Left lobe of liver (tissue), 2 donors: Measurements from ENCODE around the gene HHATL. TPM values are rescaled to one million over a fixed set of nuclear protein-coding genes. Genes with fewer than 3 reads are reported as not detected.

Experiments used
- ATAC-seq: fragments of 200-7000 bp; cut with Tn5 transposase; one replicate; pipeline ENCODE4 v1.9.1; 2020; ENCODE audit warnings: mild to moderate bottlenecking, moderate library complexity
- DNase-seq: peaks from one replicate; pipeline ENCODE4 v3.0.0-alpha.2; 2020; ENCODE audit warnings: low spot score
- total RNA-seq: library from RNA; stranded (reverse); gene quantifications from one replicate; pipeline ENCODE4 v1.2.1, GENCODE V29; 2021
- donor health status: DM: no; HTN: no; CAD: no; lungs with moderate emphysema.
- donor health status: DM: no; HTN: yes; CAD: no.

Gene HHATL
- total RNA-seq, 1 donor from 2014 or later = 0.40 TPM

DNA sequence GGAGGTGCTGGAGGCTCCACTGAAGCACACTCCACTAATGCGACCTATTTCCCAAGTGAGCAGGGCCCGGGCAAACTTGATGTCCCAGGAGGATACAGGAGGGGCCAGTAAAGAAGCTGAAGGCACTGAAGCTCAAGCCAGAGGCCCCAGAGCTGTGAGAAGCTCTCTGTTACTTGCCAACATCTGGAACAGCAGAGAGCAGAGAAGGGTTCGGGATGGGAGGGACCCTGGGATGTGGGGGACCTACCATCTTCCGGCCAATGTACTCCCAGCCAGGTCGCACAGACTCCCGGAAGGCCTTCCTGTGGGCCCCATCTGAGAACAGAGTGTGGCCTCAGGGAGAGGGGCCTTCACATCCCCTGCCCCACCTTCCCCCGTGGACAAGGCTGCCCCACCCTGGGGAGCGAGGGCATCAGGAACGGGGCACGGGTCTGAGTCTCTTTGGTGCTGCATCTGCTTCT lies 3.1 kb downstream of the HHATL start:
- no peak for ATAC-seq
- DNase-seq = peak; percentile 35

DNA sequence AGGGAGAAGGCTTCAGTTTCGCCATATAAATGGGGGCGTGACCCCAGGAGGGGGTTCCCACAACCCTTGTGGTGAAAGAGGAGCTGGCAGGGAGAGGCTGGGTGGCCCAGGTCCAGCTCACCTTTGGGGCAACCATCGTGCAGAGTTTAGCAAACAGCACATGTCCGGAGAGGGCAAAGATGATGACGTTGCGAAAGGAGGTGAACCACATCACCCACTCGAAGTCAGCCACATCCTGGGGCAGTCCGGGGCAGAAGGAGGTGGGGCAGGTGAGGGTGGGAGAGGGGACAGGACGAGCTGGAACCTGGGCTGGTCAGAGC lies 3.7 kb downstream of the HHATL start:
- ATAC-seq = peak; percentile 57
- DNase-seq = peak; percentile 61

DNA sequence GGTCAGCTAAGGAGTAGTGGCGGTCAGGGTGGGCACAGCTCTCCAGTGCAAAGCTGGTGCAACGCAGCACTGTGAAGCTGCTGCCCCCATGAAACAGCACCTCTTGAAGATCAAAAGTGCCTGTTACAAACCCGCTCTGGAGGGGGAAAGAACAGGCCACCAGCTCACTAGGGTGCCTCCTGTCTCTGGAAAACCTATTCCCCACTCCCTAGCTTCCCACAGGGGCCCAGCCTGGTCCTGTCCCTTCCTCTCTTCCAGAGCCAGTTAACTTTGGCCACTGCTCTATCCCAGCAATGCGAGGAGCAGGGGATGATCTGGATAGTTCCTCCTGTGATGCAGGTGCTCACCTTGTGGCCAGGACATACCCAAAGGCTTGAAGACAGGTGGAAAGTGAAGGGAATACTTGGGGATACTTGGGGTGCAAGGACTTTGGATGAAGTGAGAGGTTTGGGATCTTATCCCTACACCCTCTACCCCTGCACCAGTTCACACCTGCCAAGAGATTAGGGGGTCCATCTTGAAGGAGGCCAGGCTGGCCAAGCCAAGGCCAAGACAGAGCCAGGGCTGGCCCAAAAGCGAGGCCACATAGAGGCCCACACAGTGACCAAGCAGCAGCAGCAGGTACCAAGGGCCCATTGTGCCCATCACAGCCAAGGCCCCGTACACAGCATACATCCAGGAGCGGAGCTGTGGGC lies 4.2 kb downstream of the HHATL start:
- ATAC-seq (no peak), DNase-seq (peak; percentile 19)

DNA sequence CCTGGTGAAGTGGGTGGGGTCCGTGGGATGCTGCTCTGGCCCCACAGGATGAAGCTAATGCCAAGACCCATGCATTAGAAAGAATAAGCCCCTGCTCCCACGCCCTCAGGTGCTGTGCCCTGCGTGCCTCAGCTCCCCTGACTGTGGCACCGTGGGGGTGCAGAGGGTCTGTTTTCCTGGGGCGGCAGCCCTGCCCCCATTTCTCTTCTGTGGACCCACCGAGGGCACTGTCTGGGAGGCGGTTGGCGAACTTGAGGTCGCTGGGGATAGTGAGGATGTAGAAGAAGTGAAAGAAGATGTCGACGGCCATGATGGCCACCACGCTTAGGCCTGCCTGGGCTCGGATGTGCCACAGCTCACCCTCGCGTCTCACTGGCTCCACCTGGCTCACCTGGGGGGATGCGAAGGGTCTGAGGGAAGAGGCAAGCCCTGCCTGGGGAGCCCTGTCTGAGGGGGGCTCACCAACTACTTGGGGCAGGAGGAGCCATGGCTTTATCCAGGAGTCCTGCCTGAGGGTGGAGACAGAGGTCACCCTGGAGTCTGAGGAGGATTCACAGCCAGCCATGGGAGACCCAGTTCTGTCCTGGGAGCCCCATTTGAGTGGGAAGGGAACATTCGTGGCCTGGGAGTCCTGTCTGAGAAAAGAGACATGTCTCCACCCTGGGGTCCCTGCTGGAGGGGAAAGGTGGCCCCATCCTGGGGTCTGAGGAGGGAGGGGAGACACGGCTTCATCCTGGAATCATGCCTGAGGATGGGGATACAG lies 5.1 kb downstream of the HHATL start:
- ATAC-seq = no peak
- DNase-seq = peak; percentile 24

DNA sequence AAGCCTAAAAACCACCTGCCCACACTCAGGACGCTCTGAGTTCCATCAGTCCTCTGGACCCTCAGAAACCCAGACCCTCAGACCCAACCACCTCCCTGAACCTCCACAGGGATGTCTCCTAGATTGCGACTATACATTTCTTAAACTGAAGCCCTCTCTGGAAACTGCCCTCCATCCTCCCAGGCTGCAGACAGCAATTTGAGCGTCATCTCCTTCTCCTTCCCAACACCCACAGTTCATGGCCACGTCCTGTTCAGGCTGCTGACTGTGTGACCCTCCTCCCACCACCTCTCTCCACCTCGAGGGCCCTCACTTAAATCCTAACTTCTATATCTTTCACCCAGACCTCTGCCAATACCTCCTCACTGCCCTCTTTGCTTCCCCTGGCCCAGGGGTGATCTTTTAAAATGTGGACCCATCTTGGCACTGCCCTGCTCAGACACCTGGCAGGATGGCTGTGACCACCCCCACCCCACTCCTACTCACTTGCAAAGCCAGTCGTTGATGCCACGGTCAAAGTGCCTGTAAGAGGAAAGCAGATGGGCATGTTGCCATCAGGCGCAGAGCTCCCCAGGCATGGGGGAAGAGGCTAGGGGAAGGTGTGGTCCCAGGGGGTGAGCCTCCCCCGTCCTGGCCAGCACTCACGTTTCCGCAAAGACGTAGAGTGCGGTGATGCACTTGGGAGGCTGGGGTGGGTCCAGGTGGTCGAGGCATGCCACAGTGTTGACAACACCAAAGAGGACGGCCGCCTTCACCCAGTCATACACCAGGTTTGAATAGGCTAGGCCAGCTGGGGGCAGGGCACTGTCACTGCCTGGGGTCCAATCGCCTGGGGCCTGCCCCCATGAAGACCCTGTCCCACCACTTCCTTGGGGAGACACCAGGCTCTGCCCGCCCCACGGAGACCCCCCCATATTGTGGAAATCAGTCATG lies 6.0 kb downstream of the HHATL start:
- peak; percentile 41 for DNase-seq
- ATAC-seq = no peak

DNA sequence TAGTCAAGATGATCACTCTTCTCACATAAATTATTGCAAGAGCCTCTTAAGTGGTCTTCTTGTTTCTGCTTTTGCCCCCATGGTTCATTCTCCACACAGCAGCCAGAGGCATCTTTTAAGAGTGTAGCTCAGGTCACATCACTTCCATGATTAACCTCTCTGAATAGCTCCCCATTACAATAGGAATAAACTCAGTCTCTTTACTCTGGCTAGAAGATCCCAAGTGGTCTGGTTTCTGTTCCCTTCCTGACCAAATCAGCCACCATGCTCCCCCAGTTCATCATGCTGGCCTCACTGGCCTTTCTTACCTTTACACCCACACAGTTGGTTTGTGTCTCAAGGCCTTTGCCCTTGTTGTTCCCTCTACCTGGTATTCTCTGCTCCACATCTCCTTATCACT lies 8.2 kb downstream of the HHATL start:
- no peak for DNase-seq

DNA sequence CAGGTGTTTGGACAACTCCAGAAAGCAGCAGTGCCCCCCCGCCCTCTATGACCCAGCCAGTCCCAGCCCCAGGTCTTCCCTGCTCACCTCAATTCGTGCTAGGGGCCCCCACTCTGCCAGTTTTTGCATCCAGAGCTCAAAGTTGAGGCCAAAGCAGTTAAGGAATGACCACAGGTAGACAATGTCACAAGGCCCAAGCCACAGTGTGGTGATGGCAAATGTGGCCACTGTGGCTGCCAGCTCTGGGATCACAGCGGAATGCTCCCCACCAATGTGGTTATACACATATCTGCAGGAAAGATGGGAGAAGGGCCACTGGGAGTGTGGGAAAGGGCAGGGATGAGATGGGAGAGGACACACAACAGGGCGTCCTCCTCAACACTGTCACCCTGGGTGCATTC lies 9.1 kb downstream of the HHATL start:
- DNase-seq = no peak
- no peak for ATAC-seq

More for the DNA sequence above, 8.2 kb downstream of the HHATL start:
- no peak for ATAC-seq

DNA sequence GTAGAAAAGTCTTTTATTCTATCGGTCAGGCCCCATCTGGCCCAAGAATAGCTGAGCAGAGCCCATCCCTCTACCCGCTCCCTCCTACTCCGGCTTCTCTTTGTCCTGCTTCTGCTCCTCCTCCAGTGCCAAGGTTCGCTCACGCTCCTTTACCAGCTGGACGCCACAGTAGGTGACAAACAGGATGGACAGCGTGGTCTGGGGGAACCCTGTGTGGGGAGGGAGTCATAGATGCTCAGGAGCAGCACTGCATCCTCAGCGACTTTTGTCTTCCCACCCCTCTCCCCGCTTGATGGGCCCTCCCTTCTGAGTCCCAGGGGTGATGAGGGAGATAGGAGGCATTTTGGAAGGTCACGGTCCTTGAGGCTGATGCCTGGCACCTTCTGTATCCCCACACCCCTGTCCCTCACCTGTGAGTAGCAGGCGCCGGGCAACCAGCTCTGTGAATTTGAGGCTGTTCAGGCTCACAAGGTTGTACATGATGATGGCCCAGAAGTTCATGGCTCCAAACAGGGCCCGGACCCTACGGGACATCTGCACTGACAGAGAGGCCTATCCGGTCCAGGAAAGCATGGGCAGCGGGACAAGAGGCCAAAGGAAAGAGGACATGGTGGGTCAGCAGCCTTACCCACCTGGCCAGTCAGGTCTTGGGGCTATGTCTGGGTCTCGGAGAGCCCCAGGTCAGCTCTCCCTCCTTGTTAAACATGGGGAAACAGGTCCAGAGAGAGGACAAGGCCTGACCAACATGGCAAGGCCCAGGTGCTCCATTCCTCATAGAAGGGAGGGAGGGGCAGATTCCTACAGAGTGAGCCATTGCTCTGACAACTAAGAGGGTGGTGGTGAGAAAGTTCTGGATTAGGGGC lies 9.7 kb downstream of the HHATL start:
- DNase-seq = no peak

DNA sequence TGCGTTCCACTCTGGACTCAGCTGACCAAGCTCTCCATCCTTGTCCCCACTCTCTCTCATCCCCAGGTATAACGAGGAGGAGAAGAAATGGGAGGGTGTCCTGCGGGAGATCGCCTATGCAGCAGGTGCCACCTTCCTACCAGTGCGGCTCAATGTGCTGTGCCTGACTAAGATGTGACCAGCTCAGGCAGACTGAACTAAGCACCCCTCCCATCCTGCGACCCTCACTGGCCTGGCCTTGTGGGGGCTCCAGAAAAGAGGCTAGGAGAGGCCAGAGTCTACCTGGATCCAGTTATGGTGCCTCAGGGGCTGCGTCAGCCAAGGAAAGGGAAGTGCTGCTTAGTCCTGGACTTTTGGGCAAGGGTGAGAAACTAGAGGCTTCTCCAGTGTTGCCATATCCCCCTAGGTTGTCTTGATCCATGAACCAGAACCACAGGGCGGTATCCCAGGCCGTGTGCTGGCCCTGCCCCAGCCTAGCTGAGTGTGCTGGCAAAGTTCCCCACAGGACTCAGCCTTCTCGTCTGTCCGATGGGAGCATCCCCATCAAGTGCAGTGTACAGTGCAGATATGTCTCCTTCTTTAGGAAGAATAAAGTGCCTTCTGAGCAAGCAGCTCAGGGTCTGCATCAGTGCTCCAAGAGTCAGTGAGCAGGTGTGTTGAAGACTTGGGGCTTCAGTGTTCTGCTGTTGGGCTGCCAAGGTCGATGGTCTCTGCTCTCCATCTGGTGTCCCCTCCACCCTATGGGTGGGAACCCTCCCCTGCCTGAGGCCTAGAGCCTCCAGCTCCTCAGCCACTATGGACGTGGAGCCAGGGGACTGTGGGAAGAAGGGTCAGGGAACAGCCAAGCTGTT lies 10.6 kb downstream of the HHATL start:
- no peak for ATAC-seq
- DNase-seq = no peak

More for the DNA sequence above, 9.7 kb downstream of the HHATL start:
- ATAC-seq = no peak

DNA sequence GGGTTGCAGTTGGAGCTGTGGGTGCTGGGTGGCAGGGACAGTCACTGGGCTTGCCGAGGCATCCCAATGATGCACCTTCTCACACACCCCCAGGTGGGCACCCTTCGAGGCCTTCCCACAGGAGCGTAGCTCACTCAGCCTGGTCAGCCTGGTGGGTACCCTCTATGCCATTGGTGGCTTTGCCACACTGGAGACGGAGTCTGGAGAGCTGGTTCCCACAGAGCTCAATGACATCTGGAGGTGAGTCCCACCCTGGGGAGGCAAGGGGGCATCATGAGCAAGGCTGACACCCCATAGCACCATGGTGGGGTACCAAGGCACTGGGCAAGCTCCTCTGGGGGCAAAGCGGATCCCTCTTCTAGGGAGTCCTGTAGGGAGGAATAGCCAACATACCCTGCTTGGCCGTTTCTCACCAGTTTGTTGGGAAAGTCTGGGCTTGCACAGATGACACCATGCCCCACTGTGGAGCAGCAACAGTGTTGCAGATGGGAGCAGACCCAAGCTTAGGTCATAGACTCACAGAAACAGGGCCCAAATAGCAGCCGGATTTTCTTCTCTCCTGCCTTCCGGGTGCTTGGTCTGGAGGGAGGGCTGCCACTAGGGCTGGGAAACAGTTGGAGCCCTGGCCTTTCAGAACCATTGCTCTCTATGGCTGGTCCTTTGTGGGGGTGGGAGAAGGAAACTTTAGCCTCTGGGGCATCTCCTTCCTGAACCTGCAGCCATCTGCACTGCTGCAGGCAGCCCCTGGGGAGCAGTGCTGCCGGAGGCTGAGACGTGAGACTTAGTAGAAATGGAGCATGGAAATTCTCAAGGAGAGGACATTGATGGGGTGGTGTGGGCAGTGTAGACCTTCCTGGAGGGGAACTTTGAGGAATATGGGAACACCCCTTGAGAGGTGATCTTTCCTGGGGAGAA lies 11.6 kb downstream of the HHATL start:
- DNase-seq (no peak), ATAC-seq (no peak)

DNA sequence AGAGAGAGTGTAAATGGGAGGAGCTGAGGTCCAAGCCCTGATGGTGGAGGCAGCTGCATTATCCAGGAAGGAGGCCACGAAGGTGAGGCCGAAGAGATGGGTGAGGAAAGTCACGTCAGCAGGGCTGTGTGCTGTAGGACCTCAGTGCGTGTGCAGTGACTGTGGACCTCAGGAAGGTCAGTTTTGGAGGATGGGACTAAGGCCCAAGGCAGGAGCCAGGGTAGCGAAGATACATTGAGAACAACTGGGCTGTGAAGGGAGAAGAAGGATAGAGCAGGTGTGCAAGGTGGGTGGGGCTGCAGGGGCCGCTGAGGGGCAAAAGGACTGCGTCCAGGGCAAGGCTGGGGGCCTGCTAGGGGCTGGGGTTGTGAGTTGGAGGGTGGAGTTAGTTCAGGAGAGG lies 12.4 kb downstream of the HHATL start:
- no peak for ATAC-seq
- DNase-seq = no peak

DNA sequence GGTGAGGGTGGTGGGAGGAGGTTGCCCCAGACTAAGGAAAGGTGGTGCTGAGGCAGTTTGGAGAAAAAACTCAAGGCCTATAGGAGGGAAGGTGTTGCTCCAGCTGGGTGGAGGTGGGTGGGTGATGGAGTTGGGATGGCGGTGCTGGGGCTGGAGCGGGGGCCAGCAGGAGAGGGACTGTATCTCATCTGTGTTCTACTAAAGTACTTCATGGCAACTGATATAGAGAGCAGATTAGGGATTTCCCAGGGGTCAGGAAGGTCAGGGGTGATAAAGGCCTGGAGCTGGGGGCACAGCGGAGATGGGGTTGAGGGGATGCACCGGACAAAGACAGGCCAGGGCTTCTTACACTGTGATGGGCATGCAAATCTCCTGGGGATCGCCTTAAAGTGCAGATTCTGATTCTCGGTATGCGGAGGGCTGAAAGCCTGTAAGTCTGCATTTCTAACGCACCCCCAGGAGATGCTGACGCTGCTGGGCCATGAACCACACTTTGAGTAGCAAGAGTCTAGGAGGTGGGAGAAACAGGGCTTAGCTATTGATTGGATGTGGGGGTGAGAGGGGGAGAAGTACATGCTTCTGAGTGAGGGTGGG lies 13.1 kb downstream of the HHATL start:
- no peak for DNase-seq

DNA sequence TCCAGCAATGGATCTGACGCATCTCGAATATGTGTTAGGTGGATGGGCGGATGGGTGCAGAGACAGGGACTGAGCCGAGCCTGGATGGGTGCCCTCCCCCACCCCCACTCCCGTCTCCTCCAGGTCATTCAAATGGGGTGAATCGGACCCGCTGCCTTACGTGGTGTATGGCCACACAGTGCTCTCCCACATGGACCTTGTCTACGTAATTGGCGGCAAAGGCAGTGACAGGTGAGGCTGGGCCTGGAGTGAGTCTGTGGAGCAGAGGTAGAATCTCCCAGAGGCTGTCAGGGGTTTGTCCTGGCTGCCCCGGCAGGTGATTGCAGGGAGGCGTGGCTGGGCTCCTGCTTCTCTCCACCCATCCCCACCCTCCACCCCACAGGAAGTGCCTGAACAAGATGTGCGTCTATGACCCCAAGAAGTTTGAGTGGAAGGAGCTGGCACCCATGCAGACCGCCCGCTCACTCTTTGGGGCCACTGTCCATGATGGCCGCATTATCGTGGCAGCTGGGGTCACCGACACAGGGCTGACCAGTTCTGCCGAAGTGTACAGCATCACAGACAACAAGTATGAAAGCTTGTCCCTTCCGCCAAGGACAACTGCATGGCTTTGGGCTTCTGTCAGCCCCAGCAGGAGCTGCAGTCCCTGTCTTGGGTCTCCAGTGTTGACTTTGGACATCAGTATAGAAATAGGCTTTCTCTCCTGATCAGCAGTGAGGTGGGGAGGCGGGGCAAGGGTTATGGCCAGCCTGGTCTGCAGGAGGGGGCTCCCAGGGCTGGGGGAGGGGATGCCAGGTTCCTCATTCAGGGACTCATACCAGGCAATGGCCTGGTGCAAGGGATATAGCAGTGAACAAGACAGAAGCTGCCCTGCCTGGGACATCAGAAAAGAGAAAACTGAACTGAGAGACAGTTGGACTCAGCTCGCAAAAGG lies 13.8 kb downstream of the HHATL start:
- ATAC-seq = no peak
- no peak for DNase-seq

More for the DNA sequence above, 13.1 kb downstream of the HHATL start:
- ATAC-seq = no peak

DNA sequence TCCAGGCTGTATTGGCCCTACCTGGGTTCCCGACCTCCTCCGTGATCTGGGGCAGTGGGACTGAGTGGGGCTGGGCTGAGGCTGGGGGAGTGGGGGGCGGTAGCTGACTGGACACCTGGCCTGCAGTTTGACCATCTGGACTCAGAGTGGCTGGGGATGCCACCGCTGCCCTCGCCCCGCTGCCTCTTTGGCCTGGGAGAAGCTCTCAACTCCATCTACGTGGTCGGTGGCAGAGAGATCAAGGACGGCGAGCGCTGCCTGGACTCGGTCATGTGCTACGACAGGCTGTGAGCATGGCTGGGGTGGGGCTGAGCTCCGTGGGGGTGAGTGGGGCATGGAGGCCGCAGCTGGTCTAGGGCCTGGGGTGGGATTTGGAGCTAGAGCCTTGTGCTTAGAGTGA lies 14.6 kb downstream of the HHATL start:
- DNase-seq = no peak
- no peak for ATAC-seq

DNA sequence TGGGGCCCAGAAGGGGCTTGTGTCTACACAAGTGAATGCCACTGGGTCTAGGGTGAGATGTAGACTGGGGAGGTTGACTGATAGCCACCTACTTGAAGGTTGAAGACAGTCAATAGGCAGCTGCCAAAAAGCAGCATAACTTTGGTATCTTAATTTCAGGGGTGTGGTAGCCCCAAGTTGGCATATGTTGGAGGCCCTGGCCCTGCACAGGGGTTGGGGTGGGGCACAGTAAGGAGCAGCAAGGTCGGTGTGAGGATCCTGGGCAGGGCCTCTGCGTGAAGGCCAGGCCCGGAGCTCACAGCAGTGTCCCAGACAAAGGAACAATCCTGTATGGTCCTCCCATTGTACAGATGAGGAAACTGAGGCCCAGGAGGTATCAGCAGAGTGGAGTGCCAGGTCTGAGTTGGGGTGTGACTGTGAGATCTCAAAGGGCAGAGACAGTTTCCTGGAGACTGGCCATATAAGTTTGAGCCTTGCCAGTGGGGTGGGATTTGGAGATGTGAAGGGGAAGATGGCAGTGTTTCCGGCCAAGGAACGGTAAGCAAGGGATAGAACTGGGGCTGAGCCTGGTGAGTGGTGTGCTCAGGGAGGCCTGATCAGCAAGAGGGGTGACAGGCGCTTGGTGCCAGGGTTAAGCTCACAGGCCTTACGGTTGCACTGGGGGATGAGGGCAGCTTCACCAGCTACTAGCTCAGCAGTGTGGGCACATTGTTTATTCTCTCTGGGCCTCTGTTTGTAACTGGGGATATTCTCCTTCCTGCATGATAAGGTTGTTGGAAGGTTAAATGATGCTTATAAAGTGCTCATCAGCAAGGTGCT lies 15.6 kb downstream of the HHATL start:
- DNase-seq (no peak), ATAC-seq (no peak)
